WERI-Rb-1 (cell line): Measurements from ENCODE around the gene ALOX5.

ENCODE experiments used
- DNase-seq: peaks from one replicate; pipeline ENCODE4 v3.0.0-alpha.2; 2020
- H3K27ac ChIP-seq: fragments of 250-450 bp; sonication (Bioruptor Pico); 2 replicates; pipeline ENCODE4 v1.5.1; 2020; ENCODE audit warnings: mild to moderate bottlenecking, moderate library complexity
- H3K27me3 ChIP-seq: fragments of 250-450 bp; sonication (Bioruptor Pico); 2 replicates; pipeline ENCODE4 v1.5.1; 2021; ENCODE audit warnings: mild to moderate bottlenecking, low read depth, moderate library complexity; ENCODE audit not compliant: insufficient read depth, severe bottlenecking
- H3K36me3 ChIP-seq: fragments of 250-450 bp; sonication (Bioruptor Pico); 2 replicates; pipeline ENCODE4 v1.5.1; 2020; ENCODE audit warnings: mild to moderate bottlenecking, moderate library complexity
- H3K4me3 ChIP-seq: 2 replicates; pipeline ENCODE4 v1.5.1; 2011; ENCODE audit warnings: low read depth, mild to moderate bottlenecking, control low read depth, low read length
- H3K9me3 ChIP-seq: fragments of 250-450 bp; sonication (Bioruptor Pico); 2 replicates; pipeline ENCODE4 v1.5.1; 2021; ENCODE audit warnings: mild to moderate bottlenecking, moderate library complexity; ENCODE audit not compliant: severe bottlenecking
- CTCF ChIP-seq: IDR thresholded peaks from 2 replicates; pipeline ENCODE4 v1.5.1; 2011; ENCODE audit warnings: low read depth, mild to moderate bottlenecking, control low read depth, inconsistent platforms, low read length

Gene ALOX5

GRCh38 chr10:45375101-45375500 is 1.1 kb downstream of the ALOX5 start:
- no peaks in the 10 kb centered on the region for H3K36me3 ChIP-seq
- no peaks in the 10 kb centered on the region for H3K27me3 ChIP-seq
- no peak for TF ChIP-seq CTCF
- H3K9me3 ChIP-seq = no peaks in the 10 kb centered on the region
- H3K27ac ChIP-seq = no peak overlapping the region
- no peak for DNase-seq
- no peak overlapping the region for H3K4me3 ChIP-seq

- no peak for DNase-seq
- no peaks in the 10 kb centered on the region for H3K9me3 ChIP-seq
- H3K27me3 ChIP-seq = no peaks in the 10 kb centered on the region
- no peak overlapping the region for H3K27ac ChIP-seq
- TF ChIP-seq CTCF = no peak
- no peak overlapping the region for H3K4me3 ChIP-seq
- H3K36me3 ChIP-seq = no peaks in the 10 kb centered on the region
Measured at GRCh38 chr10:45375716-45376231, 1.8 kb downstream of the ALOX5 start.

- Histone ChIP-seq H3K4me3 (no peak overlapping the region), H3K27ac (peak overlapping the region; percentile 7; the same call in 1 of the 2 replicates), H3K9me3 (no peaks in the 10 kb centered on the region), H3K36me3 (no peaks in the 10 kb centered on the region), H3K27me3 (no peaks in the 10 kb centered on the region)
- TF ChIP-seq CTCF = no peak
- DNase-seq = no peak
Measured at GRCh38 chr10:45376371-45376801, 2.4 kb downstream of the ALOX5 start.

- no peak for DNase-seq
- Histone ChIP-seq H3K36me3 (no peaks in the 10 kb centered on the region), H3K4me3 (no peak overlapping the region), H3K9me3 (no peaks in the 10 kb centered on the region), H3K27ac (peak overlapping the region; percentile 7; the same call in 1 of the 2 replicates), H3K27me3 (no peaks in the 10 kb centered on the region)
- no peak for TF ChIP-seq CTCF
Measured at GRCh38 chr10:45377321-45377720, 3.3 kb downstream of the ALOX5 start.

GRCh38 chr10:45377858-45378257 is 3.8 kb downstream of the ALOX5 start:
- no peak overlapping the region for H3K27ac ChIP-seq
- H3K27me3 ChIP-seq = no peaks in the 10 kb centered on the region
- DNase-seq = no peak
- H3K36me3 ChIP-seq = peaks cover under 1% of the 10 kb centered on the region; the same call in 1 of the 2 replicates
- no peak overlapping the region for H3K4me3 ChIP-seq
- TF ChIP-seq CTCF = no peak
- no peaks in the 10 kb centered on the region for H3K9me3 ChIP-seq
